ENCODE measurements around the gene CALB2. TPM values are rescaled to one million over a fixed set of nuclear protein-coding genes. Genes with fewer than 3 reads are reported as not detected.

The CALB2 gene
- total and polyA plus RNA-seq, 2 experiments from 2014 or later = 2.4 to 4.2 TPM

DNA sequence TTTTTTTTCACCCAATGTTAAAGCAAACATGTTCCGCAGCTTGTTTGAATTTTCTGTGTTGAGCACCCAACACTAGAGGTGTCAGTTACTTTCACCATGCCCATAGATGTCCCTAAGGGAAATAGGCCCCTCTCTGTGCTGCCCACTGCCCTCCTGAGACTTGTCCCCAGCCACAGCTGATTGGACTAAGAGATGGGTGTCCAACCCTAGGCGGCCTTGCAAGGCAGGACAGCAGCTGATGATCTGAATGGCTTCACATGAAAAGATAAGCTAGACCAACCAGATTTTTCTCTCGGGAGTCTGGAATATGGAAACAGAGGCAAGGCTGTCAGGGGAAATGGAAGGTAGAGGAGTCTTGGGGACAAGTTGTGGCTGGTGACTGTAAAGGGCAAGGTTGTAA, 6.1 kb upstream of the CALB2 start:
- Histone ChIP-seq H3F3A (replicated peaks; ENCODE audit: low read depth) (no peaks in the 10 kb centered on the region), H3K4me1 (ENCODE audit: insufficient read depth) (peaks cover 4% of the 10 kb centered on the region; the same call in 1 of the 2 replicates), H3K79me2 (replicated peaks; ENCODE audit: insufficient read depth) (no peaks in the 10 kb centered on the region), H3K27ac (ENCODE audit: low read depth) (no peak overlapping the region), H2AFZ (no peak overlapping the region), H3K27me3 (ENCODE audit: insufficient read depth) (no peaks in the 10 kb centered on the region), H3K4me3 (no peak overlapping the region), H3K4me2 (no peak overlapping the region), H4K20me1 (replicated peaks; ENCODE audit: insufficient read depth) (no peaks in the 10 kb centered on the region), H3K9me2 (ENCODE audit: insufficient read depth) (no peaks in the 10 kb centered on the region), H3K36me3 (ENCODE audit: insufficient read depth) (no peaks in the 10 kb centered on the region)
- DNase-seq (ENCODE audit: low spot score) = no peak
- Mint-ChIP-seq H3K4me3 (no peak overlapping the region), H3K9me3 (no peaks in the 10 kb centered on the region), H3K27me3 (ENCODE audit: insufficient read depth, low read depth, poor library complexity) (peaks cover 4% of the 10 kb centered on the region), H3K27ac (no peak overlapping the region), H3K36me3 (ENCODE audit: low read depth) (no peaks in the 10 kb centered on the region), H3K4me1 (peaks cover 12% of the 10 kb centered on the region)
- TF ChIP-seq POLR2AphosphoS5 (IDR thresholded peaks at IDR 0.05; ENCODE audit: low read depth) = no peak
- no peak for ATAC-seq

DNA sequence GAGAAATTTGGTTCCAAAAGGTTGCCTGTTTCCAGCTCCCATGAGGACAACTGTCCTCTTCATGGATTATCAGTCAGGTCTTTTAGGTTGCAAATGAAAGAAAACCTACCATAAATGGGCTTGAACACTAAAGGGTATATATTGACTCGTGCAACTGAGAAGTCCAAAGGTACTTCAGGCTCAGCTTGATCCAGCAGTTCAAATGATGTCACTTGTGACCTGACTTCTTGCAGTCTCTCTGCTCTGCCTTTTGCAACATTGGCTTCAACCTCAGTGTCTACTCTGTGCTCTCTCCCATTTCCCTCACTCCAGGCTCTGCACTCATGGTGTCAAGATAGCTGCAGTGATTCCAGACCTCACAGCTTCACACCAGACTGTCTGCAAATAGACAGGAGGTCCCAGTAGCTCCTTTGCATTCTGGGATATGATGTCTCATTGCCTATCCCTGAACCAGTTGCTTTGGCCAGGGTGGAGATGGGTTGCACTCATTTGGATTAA, 5.5 kb upstream of the CALB2 start:
- H3K27ac Mint-ChIP-seq = no peak overlapping the region
- ATAC-seq (no peak), DNase-seq (ENCODE audit: low spot score) (no peak)
- no peak for TF ChIP-seq JUNB (IDR thresholded peaks at IDR 0.05; ENCODE audit: unreplicated experiment)
- TF ChIP-seq NANOG (IDR thresholded peaks at IDR 0.05; ENCODE audit: borderline replicate concordance) = no peak
- TF ChIP-seq, protein P1, sequence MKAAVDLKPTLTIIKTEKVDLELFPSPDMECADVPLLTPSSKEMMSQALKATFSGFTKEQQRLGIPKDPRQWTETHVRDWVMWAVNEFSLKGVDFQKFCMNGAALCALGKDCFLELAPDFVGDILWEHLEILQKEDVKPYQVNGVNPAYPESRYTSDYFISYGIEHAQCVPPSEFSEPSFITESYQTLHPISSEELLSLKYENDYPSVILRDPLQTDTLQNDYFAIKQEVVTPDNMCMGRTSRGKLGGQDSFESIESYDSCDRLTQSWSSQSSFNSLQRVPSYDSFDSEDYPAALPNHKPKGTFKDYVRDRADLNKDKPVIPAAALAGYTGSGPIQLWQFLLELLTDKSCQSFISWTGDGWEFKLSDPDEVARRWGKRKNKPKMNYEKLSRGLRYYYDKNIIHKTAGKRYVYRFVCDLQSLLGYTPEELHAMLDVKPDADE (IDR thresholded peaks at IDR 0.05) = no peak
- TF ChIP-seq, protein P2, sequence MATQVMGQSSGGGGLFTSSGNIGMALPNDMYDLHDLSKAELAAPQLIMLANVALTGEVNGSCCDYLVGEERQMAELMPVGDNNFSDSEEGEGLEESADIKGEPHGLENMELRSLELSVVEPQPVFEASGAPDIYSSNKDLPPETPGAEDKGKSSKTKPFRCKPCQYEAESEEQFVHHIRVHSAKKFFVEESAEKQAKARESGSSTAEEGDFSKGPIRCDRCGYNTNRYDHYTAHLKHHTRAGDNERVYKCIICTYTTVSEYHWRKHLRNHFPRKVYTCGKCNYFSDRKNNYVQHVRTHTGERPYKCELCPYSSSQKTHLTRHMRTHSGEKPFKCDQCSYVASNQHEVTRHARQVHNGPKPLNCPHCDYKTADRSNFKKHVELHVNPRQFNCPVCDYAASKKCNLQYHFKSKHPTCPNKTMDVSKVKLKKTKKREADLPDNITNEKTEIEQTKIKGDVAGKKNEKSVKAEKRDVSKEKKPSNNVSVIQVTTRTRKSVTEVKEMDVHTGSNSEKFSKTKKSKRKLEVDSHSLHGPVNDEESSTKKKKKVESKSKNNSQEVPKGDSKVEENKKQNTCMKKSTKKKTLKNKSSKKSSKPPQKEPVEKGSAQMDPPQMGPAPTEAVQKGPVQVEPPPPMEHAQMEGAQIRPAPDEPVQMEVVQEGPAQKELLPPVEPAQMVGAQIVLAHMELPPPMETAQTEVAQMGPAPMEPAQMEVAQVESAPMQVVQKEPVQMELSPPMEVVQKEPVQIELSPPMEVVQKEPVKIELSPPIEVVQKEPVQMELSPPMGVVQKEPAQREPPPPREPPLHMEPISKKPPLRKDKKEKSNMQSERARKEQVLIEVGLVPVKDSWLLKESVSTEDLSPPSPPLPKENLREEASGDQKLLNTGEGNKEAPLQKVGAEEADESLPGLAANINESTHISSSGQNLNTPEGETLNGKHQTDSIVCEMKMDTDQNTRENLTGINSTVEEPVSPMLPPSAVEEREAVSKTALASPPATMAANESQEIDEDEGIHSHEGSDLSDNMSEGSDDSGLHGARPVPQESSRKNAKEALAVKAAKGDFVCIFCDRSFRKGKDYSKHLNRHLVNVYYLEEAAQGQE (IDR thresholded peaks at IDR 0.05; ENCODE audit: unreplicated experiment) = no peak
- no peak for TF ChIP-seq POLR2AphosphoS5 (IDR thresholded peaks at IDR 0.05; ENCODE audit: low read depth)
- no peak for TF ChIP-seq EZH2 (IDR thresholded peaks at IDR 0.05; ENCODE audit: low read depth, unreplicated experiment)
- no peak for TF ChIP-seq ZNF114 (CRISPR knock-in tag; IDR thresholded peaks at IDR 0.05)
- TF ChIP-seq STAT1 (IDR thresholded peaks at IDR 0.05; ENCODE audit: unreplicated experiment) = no peak
- TF ChIP-seq, protein P3, sequence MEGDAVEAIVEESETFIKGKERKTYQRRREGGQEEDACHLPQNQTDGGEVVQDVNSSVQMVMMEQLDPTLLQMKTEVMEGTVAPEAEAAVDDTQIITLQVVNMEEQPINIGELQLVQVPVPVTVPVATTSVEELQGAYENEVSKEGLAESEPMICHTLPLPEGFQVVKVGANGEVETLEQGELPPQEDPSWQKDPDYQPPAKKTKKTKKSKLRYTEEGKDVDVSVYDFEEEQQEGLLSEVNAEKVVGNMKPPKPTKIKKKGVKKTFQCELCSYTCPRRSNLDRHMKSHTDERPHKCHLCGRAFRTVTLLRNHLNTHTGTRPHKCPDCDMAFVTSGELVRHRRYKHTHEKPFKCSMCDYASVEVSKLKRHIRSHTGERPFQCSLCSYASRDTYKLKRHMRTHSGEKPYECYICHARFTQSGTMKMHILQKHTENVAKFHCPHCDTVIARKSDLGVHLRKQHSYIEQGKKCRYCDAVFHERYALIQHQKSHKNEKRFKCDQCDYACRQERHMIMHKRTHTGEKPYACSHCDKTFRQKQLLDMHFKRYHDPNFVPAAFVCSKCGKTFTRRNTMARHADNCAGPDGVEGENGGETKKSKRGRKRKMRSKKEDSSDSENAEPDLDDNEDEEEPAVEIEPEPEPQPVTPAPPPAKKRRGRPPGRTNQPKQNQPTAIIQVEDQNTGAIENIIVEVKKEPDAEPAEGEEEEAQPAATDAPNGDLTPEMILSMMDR (conservative IDR thresholded peaks at IDR 0.05; ENCODE audit: low read depth in 2 of 2) = no peak
- H3K79me2 ChIP-seq (replicated peaks; ENCODE audit: insufficient read depth) = no peaks in the 10 kb centered on the region
- H3K4me1 ChIP-seq (ENCODE audit: insufficient read depth) = peaks cover 9% of the 10 kb centered on the region; the same call in 1 of the 2 replicates
- H3K27ac ChIP-seq (ENCODE audit: low read depth) = no peak overlapping the region
- H3K4me2 ChIP-seq = no peak overlapping the region
- H4K20me1 ChIP-seq (replicated peaks; ENCODE audit: insufficient read depth) = no peaks in the 10 kb centered on the region
- no peak overlapping the region for H2AFZ ChIP-seq
- peaks cover 16% of the 10 kb centered on the region for H3K4me1 Mint-ChIP-seq
- no peaks in the 10 kb centered on the region for H3K9me2 ChIP-seq (ENCODE audit: insufficient read depth)
- no peaks in the 10 kb centered on the region for H3K36me3 ChIP-seq (ENCODE audit: insufficient read depth)
- no peaks in the 10 kb centered on the region for H3F3A ChIP-seq (replicated peaks; ENCODE audit: low read depth)
- H3K27me3 Mint-ChIP-seq (ENCODE audit: insufficient read depth, low read depth, poor library complexity) = peaks cover 8% of the 10 kb centered on the region
- no peaks in the 10 kb centered on the region for H3K9me3 Mint-ChIP-seq
- no peak overlapping the region for H3K4me3 ChIP-seq
- H3K36me3 Mint-ChIP-seq (ENCODE audit: low read depth) = no peaks in the 10 kb centered on the region
- H3K4me3 Mint-ChIP-seq = no peak overlapping the region
- peaks cover 4% of the 10 kb centered on the region; the same call in 1 of the 2 replicates for H3K27me3 ChIP-seq (ENCODE audit: insufficient read depth)
